GM12878 (cell line): ENCODE measurements around the gene DOK7. TPM values are rescaled to one million over a fixed set of nuclear protein-coding genes. Genes with fewer than 3 reads are reported as not detected.

Experiments used
- ATAC-seq: fragments of 200-7000 bp; cut with Tn5 transposase; 3 replicates; pipeline ENCODE4 v1.9.1; 2020; ENCODE audit warnings: mild to moderate bottlenecking, moderate library complexity
- BruUV-seq: library from RNA; stranded (reverse); fragments of 400-500 nt; replicated peaks from 2 replicates; lab custom pipeline; 2021; lab: Mats Ljungman, UMichigan
- CTCF ChIA-PET: fragments of 300-600 bp; sonication (Branson Sonifier 250); formaldehyde crosslinking; extraction: SDS; loops from one replicate; lab custom pipeline; 2021; ENCODE audit warnings: inconsistent platforms; lab: Yijun Ruan, JAX
- POLR2A ChIA-PET: fragments of 350-600 bp; formaldehyde crosslinking; extraction: SDS; loops from one replicate; lab custom pipeline; 2021; ENCODE audit warnings: inconsistent platforms; lab: Charles Lee
- RAD21 ChIA-PET: fragments of 300-600 bp; sonication (Branson Sonifier 250); formaldehyde crosslinking; loops from one replicate; lab custom pipeline; 2023; ENCODE audit warnings: antibody characterized with exemption; ENCODE audit not compliant: unreplicated experiment; lab: Charles Lee
- SMC1A ChIA-PET: fragments of 300-600 bp; sonication (Branson Sonifier 250); formaldehyde crosslinking; loops from one replicate; lab custom pipeline; 2023; ENCODE audit not compliant: unreplicated experiment, uncharacterized antibody; lab: Charles Lee
- DNase-seq: peaks from one replicate; pipeline ENCODE4 v3.0.0-alpha.2; 2011; ENCODE audit warnings: low read depth, low spot score
- FAIRE-seq: peaks from 3 replicates; lab custom pipeline; 2011; peaks lifted over from hg19 to GRCh38; lab: Jason Lieb, UNC
- H2AFZ ChIP-seq: 2 replicates; pipeline ENCODE4 v1.6.0; 2011; ENCODE audit warnings: low read depth, low read length, control low read depth; ENCODE audit not compliant: control insufficient read depth
- H3K27ac ChIP-seq: 2 replicates; pipeline ENCODE4 v1.5.1; 2011; ENCODE audit warnings: control low read depth; ENCODE audit not compliant: control insufficient read depth, insufficient read depth
- H3K27me3 ChIP-seq, 2 experiments: replicated peaks in 1 of 2; 2 replicates each; pipeline versions ENCODE4 v1.6.0 to v1.6.1; 2011; ENCODE audit warnings: low read length in 1 of 2; ENCODE audit not compliant: control insufficient read depth in 2 of 2, insufficient read depth in 2 of 2
- H3K36me3 ChIP-seq, 2 experiments: 2 replicates each; pipeline ENCODE4 v1.5.1; 2011; ENCODE audit warnings: low read length in 1 of 2; ENCODE audit not compliant: control insufficient read depth in 2 of 2, insufficient read depth in 2 of 2
- H3K4me1 ChIP-seq: 2 replicates; pipeline ENCODE4 v1.6.1; 2011; ENCODE audit warnings: mild to moderate bottlenecking, low read length, moderate library complexity, mixed read lengths; ENCODE audit not compliant: control insufficient read depth, insufficient read depth
- H3K4me2 ChIP-seq: 2 replicates; pipeline ENCODE4 v1.6.0; 2011; ENCODE audit warnings: control low read depth; ENCODE audit not compliant: control insufficient read depth, insufficient read depth
- H3K4me3 ChIP-seq: fragments of 200-600 bp; sonication (generic); 2 replicates; pipeline ENCODE4 v1.5.1; 2016
- H3K79me2 ChIP-seq: 2 replicates; pipeline ENCODE4 v1.6.0; 2011; ENCODE audit warnings: low read length; ENCODE audit not compliant: control insufficient read depth, insufficient read depth
- H3K9ac ChIP-seq: 2 replicates; pipeline ENCODE4 v1.8.0; 2011; ENCODE audit warnings: low read length, control low read depth, mixed read lengths; ENCODE audit not compliant: control insufficient read depth, insufficient read depth
- H3K9me3 ChIP-seq: replicated peaks from 3 replicates; pipeline ENCODE4 v1.5.1; 2011; ENCODE audit warnings: mild to moderate bottlenecking, low read length; ENCODE audit not compliant: control insufficient read depth, insufficient read depth
- H4K20me1 ChIP-seq: 2 replicates; pipeline ENCODE4 v1.6.0; 2011; ENCODE audit not compliant: control insufficient read depth, insufficient read depth
- MYC ChIP-seq: IDR thresholded peaks from 2 replicates; pipeline ENCODE4 v1.6.1; 2011; ENCODE audit warnings: mild to moderate bottlenecking, low read length, moderate library complexity, inconsistent platforms; ENCODE audit not compliant: insufficient read depth, insufficient replicate concordance, insufficient read length, severe bottlenecking
- NR2C2 ChIP-seq: IDR thresholded peaks from 2 replicates; pipeline ENCODE4 v1.6.1; 2011; ENCODE audit warnings: borderline replicate concordance, low read depth; ENCODE audit not compliant: control insufficient read depth, insufficient read length
- WRNIP1 ChIP-seq: IDR thresholded peaks from 2 replicates; pipeline ENCODE4 v1.6.1; 2011; ENCODE audit warnings: low read depth, low read length, improper control_type of control experiment, borderline replicate concordance
- ZNF217 ChIP-seq: fragments of 450-650 bp; IDR thresholded peaks from 2 replicates; pipeline ENCODE4 v1.6.1; 2017; ENCODE audit warnings: antibody characterized with exemption, mild to moderate bottlenecking
- WGBS: methylation state at CpG from one replicate; pipeline ENCODE4 v1.1.6; 2016; ENCODE audit warnings: low lambda C conversion rate; ENCODE audit not compliant: insufficient replicate concordance, insufficient coverage; ENCODE audit errors: missing lambda C conversion rate; 5-methylcytosine and 5-hydroxymethylcytosine counted together
- in situ Hi-C: fragments of 300-500 bp; cut with MboI; formaldehyde crosslinking; loops from 9 replicates; pipeline ENCODE4 v1.14.3; 2018; ENCODE audit warnings: mixed read lengths
- intact Hi-C: fragments of 100-400 bp; cut with micrococcal nuclease; formaldehyde crosslinking; loops from one replicate; pipeline ENCODE4 v1.14.2; 2022; ENCODE audit not compliant: unreplicated experiment
- polyA plus RNA-seq, 11 experiments: library from polyadenylated mRNA; depleted of rRNA in 4 of 11; unstranded in 6 of 11; stranded (reverse) in 5 of 11; fragments of >200 nt; fragmentation: Nextera tagmentation in 4 of 11; fragmentation: Illumina TruSeq in 1 of 11; extraction: Ambion mirVana in 4 of 11; extraction: Trizol in 1 of 11; gene quantifications; 1 replicate in 1 of 11; 2 replicates in 10 of 11; pipeline versions ENCODE4 v1.2.1 to v1.2.3, GENCODE V29; 2011 to 2016; ENCODE audit warnings: inconsistent platforms in 2 of 11, missing spikeins in 2 of 11, low read depth in 1 of 11
- total RNA-seq, 4 experiments: library from RNA; depleted of rRNA in 3 of 4; stranded (reverse); fragments of >200 nt in 3 of 4; fragmentation: Illumina TruSeq in 1 of 4; extraction: Trizol in 1 of 4; gene quantifications; 2 replicates each; pipeline versions ENCODE4 v1.2.1 to v1.2.3, GENCODE V29; 2013 to 2021

The DOK7 gene
- total and polyA plus RNA-seq, 10 of the 15 experiments (the other 5 are each of a cell fraction or from before 2014, with no cell fraction given), result 0.04 to 0.46 (median 0.18) TPM; not detected in 4

- no peaks in the 10 kb centered on the region for H3K4me1 ChIP-seq
- no TSS peak for BruUV-seq
- H3K4me2 ChIP-seq, result no peak overlapping the region
- H3K4me3 ChIP-seq, result no peak overlapping the region
- CTCF ChIA-PET, result interaction anchor here (2.2 kb wide), 1 partner anchor 11 kb away, joined by 5 read pairs; no protein-coding TSS in a partner anchor
- no peaks in the 10 kb centered on the region; the same call in 2 of the 3 replicates for H3K9me3 ChIP-seq
- intact Hi-C loops (no loop called here), in situ Hi-C loops (no loop called here)
- 56% methylated on average over 30 of the region's 31 CpGs for WGBS
- DNase-seq (no peak), ATAC-seq (no peak), FAIRE-seq (no peak)
- no peak overlapping the region for H3K9ac ChIP-seq
- no peak overlapping the region for H3K27ac ChIP-seq
- no peaks in the 10 kb centered on the region for H4K20me1 ChIP-seq
- H3K79me2 ChIP-seq, result no peaks in the 10 kb centered on the region
- RAD21 ChIA-PET, result no interaction called here
- POLR2A ChIA-PET, result no interaction called here
- no peak for TF ChIP-seq WRNIP1
- no peak for TF ChIP-seq NR2C2
- no peak for TF ChIP-seq ZNF217
- no peak for TF ChIP-seq MYC
- no peak overlapping the region for H2AFZ ChIP-seq
- SMC1A ChIA-PET, result interaction anchor here (1.1 kb wide), 1 partner anchor 123 kb away, joined by 3 read pairs; no protein-coding TSS in a partner anchor
- H3K27me3 ChIP-seq, result no peaks in the 10 kb centered on the region; a peak in 1 of 4 replicates
- no peaks in the 10 kb centered on the region for H3K36me3 ChIP-seq
Observed at GRCh38 chr4:3469386-3470243, 6.5 kb downstream of the DOK7 start.
